Loucy (cell line): ENCODE measurements around the gene HGS.

ENCODE experiments used
- EZH2phosphoT487 ChIP-seq: fragments of 200-600 bp; IDR thresholded peaks from 2 replicates; pipeline ENCODE4 v1.6.1; 2018; ENCODE audit warnings: antibody characterized with exemption, mild to moderate bottlenecking, moderate library complexity, borderline replicate concordance
- TF ChIP-seq, protein P1 (sequence below): fragments of 200-600 bp; sonication (generic); conservative IDR thresholded peaks from 2 replicates; pipeline ENCODE4 v1.5.1; 2014; ENCODE audit warnings: mild to moderate bottlenecking, antibody characterized with exemption, low read length

DNA sequence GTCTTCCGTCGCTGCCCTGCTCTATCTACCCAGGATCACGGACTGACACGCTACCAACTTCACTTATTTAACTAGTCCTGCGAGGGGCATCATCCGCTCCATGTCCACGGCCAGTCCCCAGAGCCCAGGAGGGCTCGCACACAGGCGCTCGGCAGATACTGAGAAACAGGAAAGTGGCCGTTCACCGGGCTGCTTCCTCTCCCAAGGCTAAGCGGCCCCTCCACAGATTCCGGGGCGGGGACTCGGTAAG lies 17.8 kb upstream of the HGS start:
- TF ChIP-seq, protein P1, sequence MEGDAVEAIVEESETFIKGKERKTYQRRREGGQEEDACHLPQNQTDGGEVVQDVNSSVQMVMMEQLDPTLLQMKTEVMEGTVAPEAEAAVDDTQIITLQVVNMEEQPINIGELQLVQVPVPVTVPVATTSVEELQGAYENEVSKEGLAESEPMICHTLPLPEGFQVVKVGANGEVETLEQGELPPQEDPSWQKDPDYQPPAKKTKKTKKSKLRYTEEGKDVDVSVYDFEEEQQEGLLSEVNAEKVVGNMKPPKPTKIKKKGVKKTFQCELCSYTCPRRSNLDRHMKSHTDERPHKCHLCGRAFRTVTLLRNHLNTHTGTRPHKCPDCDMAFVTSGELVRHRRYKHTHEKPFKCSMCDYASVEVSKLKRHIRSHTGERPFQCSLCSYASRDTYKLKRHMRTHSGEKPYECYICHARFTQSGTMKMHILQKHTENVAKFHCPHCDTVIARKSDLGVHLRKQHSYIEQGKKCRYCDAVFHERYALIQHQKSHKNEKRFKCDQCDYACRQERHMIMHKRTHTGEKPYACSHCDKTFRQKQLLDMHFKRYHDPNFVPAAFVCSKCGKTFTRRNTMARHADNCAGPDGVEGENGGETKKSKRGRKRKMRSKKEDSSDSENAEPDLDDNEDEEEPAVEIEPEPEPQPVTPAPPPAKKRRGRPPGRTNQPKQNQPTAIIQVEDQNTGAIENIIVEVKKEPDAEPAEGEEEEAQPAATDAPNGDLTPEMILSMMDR: no peak
- no peak for TF ChIP-seq EZH2phosphoT487
